Measurements from ENCODE around the gene ZSWIM9.

DNA sequence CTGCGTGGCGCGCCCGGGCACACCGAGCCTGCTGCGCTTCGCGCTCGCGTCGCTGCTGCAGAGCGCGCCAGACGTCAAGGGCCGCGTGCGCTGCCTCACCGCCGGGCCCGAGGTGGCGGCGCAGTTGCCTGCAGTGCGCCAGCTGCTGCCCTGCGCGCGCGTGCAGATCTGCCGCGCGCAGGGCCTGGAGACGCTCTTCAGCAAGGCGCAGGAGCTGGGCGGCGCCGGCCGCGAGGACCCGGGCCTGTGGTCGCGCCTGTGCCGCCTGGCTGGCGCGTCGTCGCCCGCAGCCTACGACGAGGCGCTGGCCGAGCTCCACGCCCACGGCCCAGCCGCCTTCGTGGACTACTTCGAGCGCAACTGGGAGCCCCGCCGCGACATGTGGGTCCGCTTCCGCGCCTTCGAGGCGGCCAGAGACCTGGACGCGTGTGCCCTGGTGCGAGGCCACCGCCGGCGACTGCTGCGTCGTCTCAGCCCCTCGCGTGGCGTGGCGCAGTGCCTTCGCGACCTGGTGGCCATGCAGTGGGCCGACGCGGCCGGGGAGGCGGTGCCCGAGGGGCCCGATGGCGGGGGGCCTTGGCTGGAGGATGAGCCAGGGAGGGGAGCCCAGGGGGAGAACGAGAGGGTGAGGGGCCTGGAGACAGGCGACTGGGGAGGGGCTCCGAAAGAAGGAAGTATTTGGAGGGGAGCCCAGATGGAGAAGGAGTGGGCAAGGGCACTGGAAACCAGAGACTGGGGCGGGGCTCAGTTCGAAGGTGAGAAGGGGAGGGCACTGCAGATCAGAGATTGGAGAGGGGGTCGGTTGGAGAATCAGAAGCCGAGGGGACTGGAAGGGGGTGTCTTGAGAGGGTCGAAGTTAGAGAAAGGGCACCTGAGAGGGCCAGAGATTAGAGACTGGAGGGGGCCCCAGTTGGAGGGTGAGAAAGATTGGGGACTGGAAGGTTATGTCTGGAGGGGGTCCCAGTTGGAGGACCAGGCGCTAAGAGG is 24.7 kb downstream of the ZSWIM9 start:
- TF ChIP-seq CTCF (conservative IDR thresholded peaks at IDR 0.05; ENCODE audit: low read depth, low read length) (no peak), EZH2phosphoT487 (IDR thresholded peaks at IDR 0.05; ENCODE audit: borderline replicate concordance, low read length) (no peak), EZH2 (IDR thresholded peaks at IDR 0.05; ENCODE audit: low read length, unreplicated experiment) (no peak)

All from PC-3 (cell line).